Stimulated activated CD4-positive, alpha-beta T cell treated with anti-CD3 and anti-CD28 coated beads, Interleukin-2, amount 100 ng/mL, for 4 hours (primary cell): ENCODE data around the gene ADGRL3.
"Not testable (repeated sequence)": the region's sequence is repeated elsewhere in the genome, so short reads cannot be mapped to it uniquely, and the experiment has no call there.

Experiments
- DNase-seq: peaks from one replicate; pipeline ENCODE4 v3.0.0-alpha.2; 2020; ENCODE audit warnings: low read depth

The ADGRL3 gene

DNA sequence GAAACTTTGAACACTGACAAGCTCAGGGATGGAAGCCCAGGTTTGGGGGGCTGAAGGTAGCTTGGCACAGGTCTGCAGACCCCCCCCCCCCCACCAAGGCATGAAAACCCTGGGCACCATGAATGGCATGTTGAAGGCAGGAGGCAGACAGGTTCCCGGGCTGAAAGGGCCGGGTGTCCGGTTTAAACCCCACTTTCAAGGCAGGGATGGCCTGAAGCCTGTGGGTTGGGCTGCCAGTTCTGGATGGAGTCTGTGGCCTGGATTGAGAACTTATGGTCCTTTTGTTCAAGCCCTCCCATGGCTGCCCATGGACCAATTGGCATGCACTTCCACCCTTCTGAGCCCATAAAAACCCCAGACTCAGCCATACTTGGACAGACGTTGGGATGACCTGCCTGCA, 616.9 kb downstream of the ADGRL3 start:
- no peak for DNase-seq

GRCh38 chr4:61820136-61820535, 620.0 kb downstream of the ADGRL3 start:
- DNase-seq, result no peak

DNA sequence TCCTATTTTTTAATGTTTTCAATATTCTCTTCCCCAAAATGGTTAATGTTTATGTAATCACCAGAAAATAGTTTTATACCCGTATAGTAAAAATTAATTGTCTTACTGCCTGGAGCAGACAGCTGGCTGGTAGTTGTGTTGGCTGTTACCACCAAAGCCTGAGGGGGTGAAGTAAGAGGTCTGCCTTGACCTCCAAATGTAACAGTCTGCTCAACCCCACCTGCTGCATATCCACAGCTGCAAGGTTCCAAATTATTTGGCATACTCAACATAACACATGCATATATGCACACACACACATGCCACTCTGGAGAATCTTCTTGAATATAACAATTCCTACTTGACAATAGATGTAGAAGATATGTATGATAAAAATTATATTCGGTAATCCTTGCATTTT, 624.3 kb downstream of the ADGRL3 start:
- DNase-seq, result no peak

- DNase-seq, result no peak
Observed at GRCh38 chr4:61827907-61828391, 627.8 kb downstream of the ADGRL3 start.

- DNase-seq, result no peak
Observed at GRCh38 chr4:61828960-61829359, 628.8 kb downstream of the ADGRL3 start.

DNA sequence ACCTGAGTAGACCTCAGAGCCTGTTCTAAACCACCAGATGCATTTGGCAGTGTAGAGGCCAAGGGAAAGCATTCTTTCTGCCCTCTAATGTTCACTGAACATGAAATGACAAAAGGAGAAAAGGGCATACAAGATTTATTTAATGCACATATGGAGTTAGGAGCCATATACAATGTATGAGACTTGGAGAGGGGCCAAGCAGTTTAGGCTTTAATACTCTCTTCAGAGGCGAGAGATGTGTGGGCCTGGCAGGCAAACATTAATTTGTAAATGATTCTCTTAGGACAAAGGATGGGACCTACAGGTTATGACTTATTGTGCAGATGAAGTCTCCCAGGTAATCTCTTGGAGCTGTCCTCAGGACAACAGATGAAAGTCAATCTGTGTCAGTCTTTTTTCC, 631.9 kb downstream of the ADGRL3 start:
- DNase-seq, result no peak

DNA sequence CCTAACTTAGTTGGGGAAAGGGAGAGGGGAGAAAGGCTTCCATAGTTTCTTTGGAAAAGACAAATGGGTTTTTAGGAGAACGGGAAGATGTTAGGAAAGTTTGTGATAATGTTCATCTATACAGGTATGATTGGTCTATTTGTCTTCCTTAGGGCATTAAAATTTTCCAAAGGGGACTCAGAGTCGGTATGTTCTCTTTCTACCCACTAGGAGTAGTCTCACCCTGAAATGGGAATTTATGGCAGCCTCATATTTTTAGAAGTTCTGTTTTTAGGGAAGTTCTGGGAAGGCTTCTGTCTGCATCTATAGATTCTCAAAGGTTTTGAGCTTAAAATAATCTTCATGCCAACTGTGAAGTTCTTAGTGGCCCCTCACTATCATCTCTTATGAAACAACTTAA, 637.3 kb downstream of the ADGRL3 start:
- DNase-seq, result no peak

GRCh38 chr4:61838072-61838471, 637.9 kb downstream of the ADGRL3 start:
- DNase-seq, result no peak

DNA sequence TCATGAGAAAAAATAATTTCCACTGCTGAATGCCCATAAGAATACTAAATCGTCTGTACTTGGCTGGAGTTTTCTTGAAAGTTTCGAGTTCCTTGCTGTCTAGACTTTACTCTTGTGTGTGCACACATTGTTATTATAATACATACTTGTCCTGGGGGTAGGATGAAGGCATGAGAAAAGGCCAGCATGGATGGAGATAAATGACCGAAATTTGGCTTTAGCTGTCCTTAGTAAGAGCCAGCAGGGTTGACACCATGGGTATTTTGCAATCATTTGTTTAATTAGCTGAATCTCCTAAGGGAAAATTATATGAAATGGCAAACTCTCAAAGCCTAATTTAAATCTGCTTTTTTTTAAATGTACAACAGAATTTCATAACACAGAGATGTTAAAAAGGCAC, 641.6 kb downstream of the ADGRL3 start:
- no peak for DNase-seq

GRCh38 chr4:61851126-61851525, 651.0 kb downstream of the ADGRL3 start:
- DNase-seq, result no peak

DNA sequence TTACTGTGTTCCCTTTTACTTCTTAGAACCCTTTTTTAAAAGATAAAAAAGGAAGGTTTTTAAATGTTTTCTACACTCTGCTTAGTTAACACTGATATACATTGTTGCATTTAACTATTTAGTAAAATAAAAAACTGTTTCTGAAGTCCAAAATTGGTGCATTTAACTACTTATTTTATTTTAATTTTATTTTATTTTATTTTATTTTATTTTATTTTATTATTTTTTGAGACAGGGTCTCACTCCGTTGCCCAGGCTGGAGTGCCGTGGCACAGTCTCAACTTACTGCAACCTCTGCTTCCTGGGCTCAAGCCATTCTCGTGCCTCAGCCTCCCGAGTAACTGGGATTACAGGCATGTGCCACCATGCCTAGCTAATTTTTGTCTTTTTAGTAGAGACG, 652.0 kb downstream of the ADGRL3 start:
- not testable (repeated sequence) for DNase-seq

DNA sequence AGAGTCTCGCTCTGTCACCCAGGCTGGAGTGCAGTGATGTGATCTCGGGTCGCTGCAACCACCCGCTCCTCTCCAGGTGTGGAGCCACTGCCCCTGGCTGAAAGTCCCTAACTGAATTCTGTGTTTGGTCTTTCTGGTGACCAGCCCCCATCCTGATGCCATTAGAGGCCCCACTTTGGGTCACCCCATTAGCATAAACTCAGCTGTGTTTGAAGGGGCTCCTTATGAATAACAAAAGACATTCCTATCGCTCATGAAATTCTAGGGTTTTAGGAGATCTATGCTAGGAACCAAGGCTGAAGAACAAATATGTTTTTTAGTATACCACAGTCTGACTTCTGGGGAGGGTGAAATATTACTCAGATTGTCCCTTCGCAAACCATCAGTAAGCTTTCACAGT, 652.9 kb downstream of the ADGRL3 start:
- no peak for DNase-seq

DNA sequence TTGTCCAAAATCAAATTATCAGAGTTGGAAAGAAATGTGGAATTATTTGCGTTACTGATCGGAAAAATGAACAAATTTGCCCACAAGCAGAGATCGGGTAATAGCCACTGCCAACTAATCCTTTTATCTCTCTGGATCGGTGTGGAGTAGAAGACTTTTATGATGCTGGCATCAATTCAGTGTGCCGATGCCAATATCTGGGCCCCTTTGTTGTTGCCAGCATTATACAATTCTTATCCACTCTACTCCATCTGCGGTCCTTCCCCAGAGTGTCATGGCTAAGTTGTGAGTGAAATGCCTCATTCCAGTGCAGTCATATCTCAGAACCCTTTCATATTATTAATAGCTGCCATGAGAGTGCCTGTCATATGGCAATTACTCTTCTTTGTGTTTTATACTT, 660.2 kb downstream of the ADGRL3 start:
- no peak for DNase-seq

DNA sequence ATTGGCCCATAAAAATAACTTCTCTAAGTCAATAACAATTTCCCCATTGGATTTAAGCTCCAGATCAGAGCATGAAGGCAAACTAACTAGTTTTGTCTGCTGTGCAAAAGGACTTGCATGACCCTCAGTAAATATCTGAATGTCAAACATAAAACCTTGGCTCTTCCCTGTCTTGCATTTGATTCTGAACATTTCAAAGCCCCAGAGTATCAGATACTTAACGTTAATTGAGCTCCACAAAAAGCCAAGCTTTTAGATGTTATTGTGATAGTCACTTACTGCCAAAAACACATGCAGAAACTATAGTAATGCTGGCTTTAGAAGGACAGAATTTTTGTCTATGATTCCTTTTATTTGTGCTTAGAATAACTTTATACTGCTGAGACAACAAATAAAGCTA, 664.2 kb downstream of the ADGRL3 start:
- DNase-seq, result no peak

GRCh38 chr4:61866378-61867030, 666.4 kb downstream of the ADGRL3 start:
- DNase-seq, result no peak

- DNase-seq, result no peak
Observed at GRCh38 chr4:61872983-61873382, 672.9 kb downstream of the ADGRL3 start.

DNA sequence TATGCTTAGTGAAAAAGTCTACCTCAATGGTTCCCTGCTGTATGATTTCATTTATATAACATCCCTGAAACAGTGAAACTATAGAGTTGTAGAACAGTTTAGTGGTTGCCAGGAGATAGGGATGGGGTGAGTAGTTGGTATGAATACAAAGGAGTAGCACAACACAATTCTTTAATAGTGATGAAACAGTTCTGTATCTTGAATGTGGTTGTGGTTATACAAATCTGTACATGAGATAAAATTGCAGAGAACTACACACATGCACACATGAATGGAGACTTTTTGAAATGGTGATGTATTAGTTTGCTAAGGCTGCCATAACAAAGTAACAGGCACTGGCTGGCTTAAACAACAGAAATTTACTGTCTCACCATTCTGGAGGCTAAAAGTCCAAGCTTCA, 677.1 kb downstream of the ADGRL3 start:
- DNase-seq, result no peak

DNA sequence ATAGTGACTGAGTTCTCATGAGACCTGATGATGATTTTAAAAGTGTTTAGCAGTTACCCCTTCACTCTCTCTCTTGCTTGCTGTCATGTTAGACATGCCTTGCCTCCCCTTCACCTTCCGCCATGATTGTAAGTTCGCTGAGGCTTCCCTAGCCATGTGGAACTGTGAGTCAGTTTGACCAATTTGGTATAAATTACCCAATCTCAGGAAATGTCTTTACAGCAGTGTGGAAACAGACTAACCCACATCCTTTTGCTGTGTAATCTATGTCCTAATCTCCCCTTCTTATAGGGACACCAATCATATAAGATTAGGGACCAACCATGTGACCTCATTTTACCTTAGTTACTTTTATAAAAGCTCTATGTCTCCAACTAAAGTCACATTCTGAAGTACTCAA, 677.8 kb downstream of the ADGRL3 start:
- DNase-seq, result no peak

- DNase-seq, result no peak
Observed at GRCh38 chr4:61882381-61882780, 682.3 kb downstream of the ADGRL3 start.

DNA sequence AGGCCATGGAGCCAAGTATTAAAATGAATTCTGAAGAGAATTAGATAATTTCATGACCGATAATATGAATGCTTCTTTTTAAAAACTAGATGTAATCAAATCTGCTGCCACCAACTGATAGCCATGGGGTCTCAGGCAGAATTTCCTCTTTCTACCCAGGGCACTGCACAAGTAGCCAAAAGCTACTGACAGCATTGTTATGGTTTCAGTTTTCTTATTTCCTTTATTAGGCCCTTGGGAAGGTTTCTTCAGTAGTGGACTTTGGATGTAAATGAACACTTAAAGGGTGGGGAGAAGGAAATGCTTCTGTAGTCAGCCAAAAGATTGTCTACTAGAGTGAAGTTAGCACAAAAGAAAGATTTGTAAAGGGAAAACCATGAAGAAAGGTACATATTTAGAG, 686.0 kb downstream of the ADGRL3 start:
- DNase-seq, result no peak

DNA sequence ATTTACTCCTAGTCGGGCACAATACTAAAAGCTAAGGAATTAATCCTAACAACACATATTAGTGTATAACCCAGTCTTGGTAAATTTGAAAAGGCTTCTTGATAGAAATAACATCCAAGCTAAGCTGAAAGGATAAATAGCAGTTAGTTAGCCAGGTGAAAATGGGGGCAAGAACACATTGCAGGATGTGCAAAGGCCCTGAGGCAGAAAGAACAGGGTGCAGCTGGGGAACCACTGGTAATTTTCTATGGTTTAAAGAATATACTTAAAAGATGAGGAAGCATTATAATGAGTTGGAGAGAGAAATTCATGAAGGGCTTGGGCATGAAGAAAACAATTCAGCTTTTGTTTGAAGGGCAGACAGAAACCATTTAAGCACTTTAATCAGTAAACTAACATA, 689.0 kb downstream of the ADGRL3 start:
- no peak for DNase-seq

DNA sequence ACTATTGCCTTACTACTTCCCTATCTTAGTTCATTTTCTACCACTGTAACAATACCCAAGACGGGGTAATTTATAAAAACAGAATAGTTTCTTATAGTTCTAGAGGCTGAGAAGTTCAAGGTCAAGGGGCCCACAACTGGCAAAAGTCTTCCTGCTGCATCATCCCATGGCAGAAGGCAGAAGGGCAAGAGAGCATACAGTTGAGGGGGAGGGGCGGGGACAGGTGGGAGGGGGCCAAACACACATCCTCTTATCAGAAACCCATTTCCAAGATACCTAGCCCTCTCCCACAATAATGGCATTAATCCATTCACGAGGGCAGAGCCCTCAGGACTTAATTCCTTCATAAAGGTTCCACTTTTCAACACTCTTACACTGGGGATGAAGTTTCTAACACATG, 690.2 kb downstream of the ADGRL3 start:
- DNase-seq, result no peak

DNA sequence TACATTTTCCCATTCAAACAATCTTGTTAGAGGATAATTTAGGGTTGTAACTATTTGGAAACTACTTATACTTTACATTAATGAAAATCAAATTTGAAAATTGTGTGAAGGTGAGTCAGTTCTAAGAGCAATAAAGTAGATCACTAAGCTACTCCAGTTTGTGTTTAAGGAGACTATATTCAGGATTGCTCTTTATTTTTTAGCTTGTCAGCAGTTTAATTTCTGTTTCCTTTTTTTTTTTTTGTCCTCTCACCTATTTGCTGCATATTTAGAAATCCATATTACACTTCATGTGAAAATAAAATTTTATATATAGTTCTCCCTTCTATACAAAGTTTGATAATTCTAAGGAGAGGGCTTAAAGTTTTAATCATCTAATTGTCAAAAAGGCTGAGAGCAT, 691.8 kb downstream of the ADGRL3 start:
- DNase-seq, result no peak

DNA sequence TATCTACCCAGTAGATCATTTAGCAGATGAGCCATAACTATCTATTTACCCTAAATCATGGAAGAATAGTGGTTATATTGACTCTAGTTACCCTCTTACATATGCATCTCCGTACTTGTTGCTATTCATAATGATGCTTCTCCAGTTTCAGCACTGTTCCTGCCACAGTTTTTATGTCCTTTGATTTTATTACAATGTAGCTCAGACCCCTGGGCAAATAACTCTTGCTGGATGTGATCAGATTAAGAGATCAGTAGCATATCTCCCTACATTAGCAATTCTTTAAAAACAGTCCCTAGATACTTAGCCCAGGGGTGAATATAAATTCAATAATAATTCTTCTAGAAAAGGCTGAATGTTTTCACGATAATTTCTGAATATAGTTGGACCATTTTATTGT, 696.5 kb downstream of the ADGRL3 start:
- no peak for DNase-seq

DNA sequence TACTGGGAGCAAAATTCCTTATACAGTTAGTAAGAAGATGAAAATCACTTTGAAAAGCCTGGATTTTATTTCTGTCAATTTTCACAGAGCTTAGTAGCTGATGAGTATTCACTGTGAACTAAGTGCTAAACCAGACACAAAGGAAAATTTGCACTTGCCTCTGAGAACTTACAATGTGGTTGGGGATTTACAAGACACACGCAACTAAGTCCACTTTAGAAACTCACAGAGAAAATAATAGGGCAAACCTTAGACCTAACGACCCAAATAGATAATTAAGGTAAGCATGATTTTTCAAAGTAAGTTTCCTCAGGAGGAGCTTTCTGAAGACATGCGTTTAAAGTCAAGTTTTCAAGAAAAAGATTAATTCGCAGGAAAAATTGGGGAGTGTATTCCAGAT, 708.9 kb downstream of the ADGRL3 start:
- no peak for DNase-seq
